ENCODE results near the gene COG5.
"Not testable (repeated sequence)": the region's sequence is repeated elsewhere in the genome, so short reads cannot be mapped to it uniquely, and the experiment has no call there.

COG5 gene

DNA sequence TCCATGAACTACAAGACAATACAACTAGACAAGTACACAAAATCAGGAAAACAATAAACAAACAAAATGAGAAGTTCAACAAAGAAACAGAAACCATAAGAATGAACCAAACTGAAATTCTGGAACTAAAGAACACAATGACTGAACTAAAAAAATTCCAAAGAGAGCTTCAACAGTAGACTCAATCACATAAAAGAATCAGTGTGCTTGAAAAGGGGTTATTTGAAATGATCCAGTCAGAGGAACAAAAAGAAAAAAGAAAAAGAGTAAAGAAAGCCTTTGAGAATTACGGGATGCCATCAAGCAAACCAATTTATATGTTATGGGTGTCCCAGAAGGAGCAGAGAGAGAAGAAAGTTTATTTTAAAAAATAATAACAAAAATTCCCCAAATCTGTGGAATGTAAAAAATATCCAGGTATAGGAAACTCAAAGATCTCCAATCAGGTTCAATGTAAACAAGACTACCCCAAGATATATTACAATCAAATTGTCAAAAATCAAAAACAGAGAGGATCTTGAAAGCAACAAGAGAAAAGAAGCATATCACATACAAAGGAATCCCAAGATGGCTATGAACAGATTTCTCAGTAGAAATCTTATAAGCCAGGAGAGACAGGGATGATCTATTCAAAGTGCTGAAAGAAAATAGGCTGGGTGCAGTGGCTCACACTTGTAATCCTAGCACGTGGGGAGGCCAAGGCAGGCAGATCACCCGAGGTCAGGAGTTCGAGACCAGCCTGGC is 18.7 kb downstream of the COG5 start:
- no peaks in the 10 kb centered on the region for H3K4me1 ChIP-seq (ENCODE audit: insufficient read depth, low read length, poor library complexity, severe bottlenecking)
- H3K9me2 ChIP-seq (replicated peaks; ENCODE audit: low read depth, low read length): no peaks in the 10 kb centered on the region
- H3K9ac ChIP-seq (ENCODE audit: low read depth, low read length, poor library complexity, severe bottlenecking): no peak overlapping the region

DNA sequence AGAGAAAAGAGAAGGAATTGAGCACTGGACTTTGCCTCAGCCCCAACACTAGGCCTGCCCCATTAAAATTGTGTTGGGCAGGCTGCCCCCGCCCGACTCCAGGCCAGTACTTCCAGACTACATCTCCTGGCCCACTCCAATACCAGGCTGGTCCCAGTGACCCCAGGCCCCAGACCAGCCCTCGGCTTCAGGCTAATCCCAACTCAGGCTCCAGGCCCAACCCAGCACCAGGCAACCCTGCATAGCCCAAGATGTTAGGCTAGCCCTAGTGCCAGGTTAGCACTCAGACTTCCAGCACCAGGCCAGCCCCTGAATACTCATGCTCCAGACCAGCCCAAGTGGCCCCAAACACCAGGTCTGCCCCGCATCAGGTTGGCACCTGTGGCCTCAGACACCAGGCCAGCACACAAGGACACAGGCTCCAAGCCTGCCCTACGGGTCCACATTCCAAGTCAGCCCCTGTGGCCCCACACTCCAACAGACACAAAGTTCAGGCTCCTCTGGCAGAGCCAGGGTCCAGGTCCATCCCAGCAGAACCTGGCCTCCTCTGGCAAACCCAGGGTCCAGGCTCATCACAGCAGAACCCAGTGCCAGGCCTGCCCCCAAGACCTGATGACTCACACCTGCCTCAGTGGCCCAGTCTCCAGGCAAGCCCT is 20.3 kb downstream of the COG5 start:
- no peaks in the 10 kb centered on the region for H3K9me2 ChIP-seq (replicated peaks; ENCODE audit: low read depth, low read length)
- H3K4me1 ChIP-seq (ENCODE audit: insufficient read depth, low read length, poor library complexity, severe bottlenecking): no peaks in the 10 kb centered on the region
- H3K4me3 ChIP-seq (ENCODE audit: low read length, poor library complexity, severe bottlenecking): no peak overlapping the region
- TF ChIP-seq EZH2phosphoT487 (IDR thresholded peaks at IDR 0.05; ENCODE audit: borderline replicate concordance): no peak
- TF ChIP-seq, protein P1, sequence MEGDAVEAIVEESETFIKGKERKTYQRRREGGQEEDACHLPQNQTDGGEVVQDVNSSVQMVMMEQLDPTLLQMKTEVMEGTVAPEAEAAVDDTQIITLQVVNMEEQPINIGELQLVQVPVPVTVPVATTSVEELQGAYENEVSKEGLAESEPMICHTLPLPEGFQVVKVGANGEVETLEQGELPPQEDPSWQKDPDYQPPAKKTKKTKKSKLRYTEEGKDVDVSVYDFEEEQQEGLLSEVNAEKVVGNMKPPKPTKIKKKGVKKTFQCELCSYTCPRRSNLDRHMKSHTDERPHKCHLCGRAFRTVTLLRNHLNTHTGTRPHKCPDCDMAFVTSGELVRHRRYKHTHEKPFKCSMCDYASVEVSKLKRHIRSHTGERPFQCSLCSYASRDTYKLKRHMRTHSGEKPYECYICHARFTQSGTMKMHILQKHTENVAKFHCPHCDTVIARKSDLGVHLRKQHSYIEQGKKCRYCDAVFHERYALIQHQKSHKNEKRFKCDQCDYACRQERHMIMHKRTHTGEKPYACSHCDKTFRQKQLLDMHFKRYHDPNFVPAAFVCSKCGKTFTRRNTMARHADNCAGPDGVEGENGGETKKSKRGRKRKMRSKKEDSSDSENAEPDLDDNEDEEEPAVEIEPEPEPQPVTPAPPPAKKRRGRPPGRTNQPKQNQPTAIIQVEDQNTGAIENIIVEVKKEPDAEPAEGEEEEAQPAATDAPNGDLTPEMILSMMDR (conservative IDR thresholded peaks at IDR 0.05; ENCODE audit: low read length): no peak
- no peaks in the 10 kb centered on the region for H3K27me3 ChIP-seq (ENCODE audit: insufficient read depth, low read length, poor library complexity, severe bottlenecking)
- no peak overlapping the region for H3K9ac ChIP-seq (ENCODE audit: low read depth, low read length, poor library complexity, severe bottlenecking)
- no peak overlapping the region for H2AFZ ChIP-seq (ENCODE audit: low read length)
- H3K9me3 ChIP-seq (ENCODE audit: insufficient read depth, low read depth, low read length): peaks cover 4% of the 10 kb centered on the region; the same call in 1 of the 2 replicates
- no peaks in the 10 kb centered on the region for H4K20me1 ChIP-seq (ENCODE audit: insufficient read depth, low read length, poor library complexity, severe bottlenecking)
- peaks cover 54% of the 10 kb centered on the region for H3K36me3 ChIP-seq (ENCODE audit: insufficient read depth, low read length)
- peaks cover 28% of the 10 kb centered on the region; the same call in 1 of the 2 replicates for H3K79me2 ChIP-seq (ENCODE audit: insufficient read depth, low read length)
- no peak overlapping the region for H3K4me2 ChIP-seq (ENCODE audit: low read depth, low read length, poor library complexity, severe bottlenecking)
- no peaks in the 10 kb centered on the region for H3F3A ChIP-seq (ENCODE audit: low read depth)

More for the DNA sequence above, 18.7 kb downstream of the COG5 start:
- peaks cover 4% of the 10 kb centered on the region; the same call in 1 of the 2 replicates for H3K9me3 ChIP-seq (ENCODE audit: insufficient read depth, low read depth, low read length)
- no peaks in the 10 kb centered on the region for H3F3A ChIP-seq (ENCODE audit: low read depth)
- TF ChIP-seq, protein P1 (conservative IDR thresholded peaks at IDR 0.05; ENCODE audit: low read length): no peak
- TF ChIP-seq EZH2phosphoT487 (IDR thresholded peaks at IDR 0.05; ENCODE audit: borderline replicate concordance): no peak
- H3K79me2 ChIP-seq (ENCODE audit: insufficient read depth, low read length): peaks cover 27% of the 10 kb centered on the region; the same call in 1 of the 2 replicates
- H3K36me3 ChIP-seq (ENCODE audit: insufficient read depth, low read length): peaks cover 53% of the 10 kb centered on the region
- H3K27me3 ChIP-seq (ENCODE audit: insufficient read depth, low read length, poor library complexity, severe bottlenecking): no peaks in the 10 kb centered on the region
- H2AFZ ChIP-seq (ENCODE audit: low read length): no peak overlapping the region
- H4K20me1 ChIP-seq (ENCODE audit: insufficient read depth, low read length, poor library complexity, severe bottlenecking): no peaks in the 10 kb centered on the region
- no peak overlapping the region for H3K4me3 ChIP-seq (ENCODE audit: low read length, poor library complexity, severe bottlenecking)
- no peak overlapping the region for H3K4me2 ChIP-seq (ENCODE audit: low read depth, low read length, poor library complexity, severe bottlenecking)

DNA sequence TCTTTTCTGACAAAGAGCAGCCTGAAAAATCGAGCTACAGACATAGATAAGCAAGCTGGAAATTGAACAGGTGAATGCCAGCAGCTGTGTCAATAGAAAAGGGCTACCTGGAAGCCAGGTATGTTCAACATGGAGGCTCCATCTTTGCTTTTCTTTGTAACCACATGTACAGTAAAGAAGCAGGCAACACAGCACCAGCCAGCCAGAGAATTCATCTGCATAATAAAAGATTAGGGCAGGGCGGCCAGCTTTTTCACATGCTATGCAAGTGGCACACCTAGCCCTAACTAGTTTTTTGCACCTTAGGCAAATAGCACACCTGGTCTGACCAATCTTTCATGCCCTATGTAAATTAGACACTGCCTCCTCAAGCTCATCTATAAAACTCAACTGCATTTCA is 25.7 kb downstream of the COG5 start:
- H2AFZ ChIP-seq (ENCODE audit: low read length): no peak overlapping the region
- no peak overlapping the region for H3K4me2 ChIP-seq (ENCODE audit: low read depth, low read length, poor library complexity, severe bottlenecking)
- H4K20me1 ChIP-seq (ENCODE audit: insufficient read depth, low read length, poor library complexity, severe bottlenecking): no peaks in the 10 kb centered on the region
- no peaks in the 10 kb centered on the region for H3K9me3 ChIP-seq (ENCODE audit: insufficient read depth, low read depth, low read length)
- no peaks in the 10 kb centered on the region for H3K4me1 ChIP-seq (ENCODE audit: insufficient read depth, low read length, poor library complexity, severe bottlenecking)
- TF ChIP-seq, protein P1 (conservative IDR thresholded peaks at IDR 0.05; ENCODE audit: low read length): no peak
- TF ChIP-seq EZH2phosphoT487 (IDR thresholded peaks at IDR 0.05; ENCODE audit: borderline replicate concordance): no peak
- H3K79me2 ChIP-seq (ENCODE audit: insufficient read depth, low read length): peaks cover 9% of the 10 kb centered on the region; the same call in 1 of the 2 replicates
- no peaks in the 10 kb centered on the region for H3F3A ChIP-seq (ENCODE audit: low read depth)
- peaks cover 14% of the 10 kb centered on the region; the same call in 1 of the 2 replicates for H3K36me3 ChIP-seq (ENCODE audit: insufficient read depth, low read length)
- no peak overlapping the region for H3K4me3 ChIP-seq (ENCODE audit: low read length, poor library complexity, severe bottlenecking)
- no peak overlapping the region for H3K9ac ChIP-seq (ENCODE audit: low read depth, low read length, poor library complexity, severe bottlenecking)
- no peaks in the 10 kb centered on the region for H3K27me3 ChIP-seq (ENCODE audit: insufficient read depth, low read length, poor library complexity, severe bottlenecking)
- H3K9me2 ChIP-seq (replicated peaks; ENCODE audit: low read depth, low read length): no peaks in the 10 kb centered on the region

- H3K79me2 ChIP-seq (ENCODE audit: insufficient read depth, low read length); H3K36me3 ChIP-seq (ENCODE audit: insufficient read depth, low read length); H3K27me3 ChIP-seq (ENCODE audit: insufficient read depth, low read length, poor library complexity, severe bottlenecking); H3K4me3 ChIP-seq (ENCODE audit: low read length, poor library complexity, severe bottlenecking); H3K9me3 ChIP-seq (ENCODE audit: insufficient read depth, low read depth, low read length); H3K9ac ChIP-seq (ENCODE audit: low read depth, low read length, poor library complexity, severe bottlenecking); H3K4me2 ChIP-seq (ENCODE audit: low read depth, low read length, poor library complexity, severe bottlenecking); H3F3A ChIP-seq (ENCODE audit: low read depth); H2AFZ ChIP-seq (ENCODE audit: low read length); H4K20me1 ChIP-seq (ENCODE audit: insufficient read depth, low read length, poor library complexity, severe bottlenecking); H3K9me2 ChIP-seq (replicated peaks; ENCODE audit: low read depth, low read length); H3K4me1 ChIP-seq (ENCODE audit: insufficient read depth, low read length, poor library complexity, severe bottlenecking): not testable (repeated sequence)
These were observed 26.5 kb downstream of the COG5 start for GRCh38 chr7:107537228-107537627.

Measured in Loucy (cell line).